Stimulated activated CD4-positive, alpha-beta T cell treated with anti-CD3 and anti-CD28 coated beads, Interleukin-2, amount 100 ng/mL, for 4 hours (primary cell): ENCODE results near the gene ULK4.
"Not testable (repeated sequence)": the region's sequence is repeated elsewhere in the genome, so short reads cannot be mapped to it uniquely, and the experiment has no call there.

Source experiments
- DNase-seq: peaks from one replicate; pipeline ENCODE4 v3.0.0-alpha.2; 2020; ENCODE audit warnings: low read depth

Gene ULK4

GRCh38 chr3:41688595-41689380, 273.1 kb downstream of the ULK4 start:
- DNase-seq, result no peak

DNA sequence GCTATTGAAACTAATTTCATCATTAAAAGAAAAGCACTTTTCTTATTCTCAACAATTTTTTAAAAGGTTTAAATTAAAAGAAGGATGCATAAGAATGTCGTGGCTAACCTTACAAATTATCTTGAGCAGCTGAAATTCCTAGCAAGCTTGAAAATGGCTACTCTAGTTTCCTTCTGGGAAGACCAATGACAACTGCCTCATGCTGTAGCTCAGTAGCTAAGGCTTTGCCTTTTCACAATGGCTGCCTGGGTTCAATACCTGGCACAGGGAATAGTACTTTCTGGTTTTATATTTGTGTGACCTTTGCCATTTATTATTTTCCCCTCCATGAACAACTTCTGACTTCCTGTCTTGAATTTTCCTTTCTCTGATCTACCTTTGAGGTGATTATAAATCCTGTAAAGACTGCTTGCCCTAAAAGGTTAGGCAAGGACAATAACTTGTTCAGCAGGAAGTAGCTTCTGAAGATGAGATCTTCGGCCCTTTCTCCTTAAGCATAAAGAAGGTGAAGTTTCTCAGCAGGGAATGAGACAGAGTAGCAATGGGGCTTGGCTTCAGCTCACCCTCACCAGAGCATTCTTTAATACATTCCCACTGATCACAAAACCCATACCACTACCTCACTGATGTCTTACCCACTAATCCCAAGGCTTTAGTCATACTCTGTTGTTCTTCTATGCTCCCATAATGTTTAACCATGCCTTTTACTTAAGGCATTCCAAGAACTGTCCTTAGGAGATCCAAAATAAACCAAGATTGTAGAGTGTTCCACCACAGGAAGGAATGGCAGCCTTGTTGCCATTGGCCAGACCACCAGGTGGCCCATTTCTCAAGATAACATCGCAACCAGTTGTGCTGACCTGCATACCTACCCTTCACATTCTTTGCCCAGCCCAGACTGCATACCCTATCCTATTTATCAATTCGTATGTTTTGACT, 276.8 kb downstream of the ULK4 start:
- no peak for DNase-seq

- DNase-seq, result no peak
Observed at GRCh38 chr3:41683666-41684350, 278.1 kb downstream of the ULK4 start.

DNA sequence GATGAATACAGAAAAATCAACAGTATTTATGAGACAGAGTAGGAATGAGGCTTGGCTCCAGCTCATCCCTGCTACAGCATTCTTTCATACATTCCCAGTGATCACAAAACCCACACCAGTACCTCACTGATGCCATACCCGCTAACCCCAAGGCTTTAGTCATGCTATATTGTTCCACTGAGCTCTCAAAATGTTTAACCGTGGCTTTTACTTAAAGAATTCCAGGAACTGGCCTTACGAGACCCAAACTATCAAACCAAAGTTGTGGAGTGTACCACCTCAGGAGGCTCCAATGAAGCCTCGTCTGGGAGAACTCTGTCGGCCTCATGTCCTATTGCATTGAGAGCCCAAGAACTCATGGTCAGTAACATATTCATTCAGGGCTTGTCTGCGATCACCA, 278.9 kb downstream of the ULK4 start:
- DNase-seq, result no peak

GRCh38 chr3:41682382-41682781, 279.5 kb downstream of the ULK4 start:
- no peak for DNase-seq

DNA sequence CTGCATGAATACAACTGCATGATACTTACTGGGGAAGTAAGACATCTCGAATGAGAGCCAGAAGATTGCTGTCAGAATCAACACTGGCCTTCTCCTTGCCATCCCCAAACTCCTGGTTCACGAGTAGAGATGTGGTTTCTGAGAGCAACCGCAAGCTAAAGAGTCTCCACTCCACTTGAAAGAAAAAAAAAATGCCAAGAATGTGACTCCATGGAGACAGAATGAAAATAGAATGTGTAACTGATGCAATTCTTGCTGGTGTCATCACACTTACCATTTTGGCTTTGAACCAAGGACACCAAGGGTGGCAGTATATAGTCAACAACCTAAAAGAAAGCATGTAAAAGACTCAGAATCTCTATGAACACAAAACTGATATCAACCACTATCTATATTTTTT, 280.4 kb downstream of the ULK4 start:
- no peak for DNase-seq

DNA sequence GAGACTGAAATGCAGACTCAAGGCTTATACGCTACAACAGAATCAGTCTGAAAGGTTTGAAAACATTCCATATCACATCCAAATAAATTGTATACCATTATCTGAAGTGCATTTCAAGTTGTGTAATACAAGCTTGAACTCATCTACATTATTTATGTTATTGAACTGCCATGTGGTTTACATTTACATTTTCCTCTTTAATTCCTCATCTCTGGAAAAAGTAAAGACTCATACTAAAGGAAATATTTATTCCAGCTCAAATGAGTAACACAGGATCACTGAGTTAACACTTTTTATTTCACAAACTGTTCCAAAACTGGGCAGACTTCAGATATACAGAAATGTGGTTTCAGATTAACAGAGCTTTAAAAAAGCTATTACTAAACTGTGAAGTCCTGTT, 282.5 kb downstream of the ULK4 start:
- DNase-seq, result no peak

DNA sequence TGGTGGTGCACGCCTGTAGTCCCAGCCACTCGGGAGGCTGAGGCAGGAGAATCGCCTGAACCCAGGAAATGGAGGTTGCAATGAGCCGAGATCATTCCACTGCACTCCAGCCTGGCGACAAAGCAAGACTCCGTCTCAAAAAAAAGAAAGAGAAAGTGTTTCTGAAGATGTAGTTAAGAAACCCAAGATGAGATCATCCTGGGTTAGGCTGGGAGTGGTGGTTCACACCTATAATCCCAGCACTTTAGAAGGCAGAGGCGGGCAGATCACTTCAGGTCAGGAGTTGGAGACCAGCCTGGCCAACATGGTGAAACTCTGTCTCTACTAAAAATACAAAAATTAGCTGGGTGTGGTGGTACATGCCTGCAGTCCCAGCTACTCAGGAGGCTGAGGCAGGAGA, 286.8 kb downstream of the ULK4 start:
- DNase-seq, result not testable (repeated sequence)

DNA sequence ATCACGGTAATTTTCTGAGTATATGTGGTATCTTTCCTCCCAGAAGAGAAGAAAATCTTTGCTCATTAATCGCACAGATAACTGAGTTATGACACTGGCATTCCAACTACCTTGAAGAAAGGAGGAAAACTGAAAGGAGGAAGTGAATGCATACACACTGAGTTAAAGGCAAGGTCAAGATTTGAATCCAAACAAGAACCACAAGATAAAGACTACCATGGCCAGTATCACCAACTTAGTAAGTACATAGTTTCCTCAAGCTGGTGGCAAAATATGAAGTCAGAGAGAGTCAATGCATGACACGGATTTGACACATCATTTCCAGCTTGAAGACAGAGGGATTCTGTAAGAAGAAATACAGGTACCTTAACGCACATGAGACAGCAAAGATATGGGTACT, 287.5 kb downstream of the ULK4 start:
- no peak for DNase-seq

DNA sequence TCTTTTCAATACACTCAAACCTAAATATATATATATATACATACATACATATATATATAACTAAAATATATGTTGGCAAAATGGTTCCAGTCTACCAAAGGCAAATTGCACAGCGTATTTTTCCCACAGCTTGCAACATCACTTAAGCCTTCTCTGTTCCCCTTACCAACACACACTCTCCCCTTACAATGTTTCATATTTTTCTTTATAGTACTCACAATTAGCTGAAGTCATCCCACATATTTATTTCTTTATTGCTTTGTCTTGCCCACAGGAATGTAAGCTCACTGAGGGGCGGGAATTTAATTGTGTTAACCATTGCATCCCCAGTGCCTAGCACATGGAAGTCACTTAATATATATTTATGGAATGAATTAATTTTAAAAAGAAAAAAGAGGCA, 288.3 kb downstream of the ULK4 start:
- DNase-seq, result no peak

GRCh38 chr3:41668379-41668778, 293.5 kb downstream of the ULK4 start:
- DNase-seq, result no peak

GRCh38 chr3:41662288-41662687, 299.6 kb downstream of the ULK4 start:
- DNase-seq, result no peak

GRCh38 chr3:41661796-41662195, 300.1 kb downstream of the ULK4 start:
- DNase-seq, result no peak

DNA sequence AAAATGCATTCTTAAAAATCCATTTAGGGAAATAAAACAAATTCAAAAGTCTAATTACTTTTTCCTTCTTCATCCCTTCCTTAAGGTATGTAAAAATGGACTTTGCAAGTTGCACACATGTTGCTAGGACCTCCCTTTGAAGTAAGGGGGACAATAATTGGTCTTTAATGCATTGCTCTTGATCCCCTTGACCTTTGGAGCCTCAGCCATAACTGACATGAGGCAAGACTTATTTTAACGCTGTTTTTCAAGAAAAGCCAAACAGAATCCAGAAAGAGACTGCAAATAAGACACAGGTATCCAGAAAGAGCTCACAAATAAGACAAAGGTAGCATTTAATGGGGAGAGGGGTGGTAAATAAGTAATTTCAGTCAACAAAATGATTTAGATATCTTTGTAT, 301.4 kb downstream of the ULK4 start:
- no peak for DNase-seq

- DNase-seq, result no peak
Observed at GRCh38 chr3:41653571-41654239, 308.2 kb downstream of the ULK4 start.

GRCh38 chr3:41652931-41653330, 309.0 kb downstream of the ULK4 start:
- no peak for DNase-seq

DNA sequence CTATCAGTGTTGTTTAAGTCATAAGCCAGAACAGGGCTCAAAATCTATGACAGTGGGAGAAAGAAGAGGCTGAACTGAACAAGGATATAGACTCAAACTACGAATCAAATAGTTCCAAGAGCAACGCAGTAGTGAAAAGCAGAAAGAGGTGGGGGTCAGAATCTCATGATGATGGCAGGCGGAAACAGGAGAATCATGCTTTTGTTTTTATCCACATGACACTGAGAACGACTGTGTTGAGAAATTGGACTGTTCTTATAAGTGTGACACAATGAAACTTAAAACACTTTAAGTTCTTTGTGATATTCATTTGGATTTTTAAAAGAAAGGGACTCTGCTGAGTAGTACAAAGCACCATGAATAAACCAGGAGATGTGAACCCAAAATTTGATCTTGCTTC, 309.4 kb downstream of the ULK4 start:
- no peak for DNase-seq

GRCh38 chr3:41651718-41652117, 310.2 kb downstream of the ULK4 start:
- no peak for DNase-seq

- no peak for DNase-seq
Observed at GRCh38 chr3:41650406-41650805, 311.5 kb downstream of the ULK4 start.

DNA sequence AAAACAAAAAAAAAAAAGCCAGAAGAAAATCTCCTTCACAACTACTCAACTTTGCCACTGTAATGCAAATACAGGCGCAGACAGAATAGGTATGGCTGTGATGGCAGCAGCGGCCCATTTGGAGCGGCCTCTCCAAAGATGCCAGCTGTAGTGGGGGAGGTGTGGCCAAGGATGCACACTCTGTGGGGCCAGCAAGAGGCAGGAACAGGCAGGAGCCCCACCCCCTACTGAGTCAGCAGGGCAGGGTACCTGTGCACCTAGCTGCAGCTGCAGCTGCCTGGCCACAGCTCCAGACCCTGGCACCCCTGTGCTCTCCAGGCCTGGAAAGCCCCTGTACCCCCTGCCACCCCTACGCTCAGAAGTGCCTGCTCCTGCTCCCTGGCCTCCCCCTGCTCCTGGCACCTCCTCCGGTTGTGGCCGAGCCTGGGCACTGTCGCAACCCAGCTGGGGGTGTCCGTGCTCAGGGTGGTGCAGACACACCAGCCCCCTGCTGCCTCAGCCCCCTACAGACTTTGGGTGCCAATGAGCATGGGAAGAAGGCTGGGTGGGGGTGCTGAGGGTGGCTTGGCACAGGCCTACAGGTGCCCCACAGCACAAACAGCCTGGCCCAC, 312.7 kb downstream of the ULK4 start:
- no peak for DNase-seq

- not testable (repeated sequence) for DNase-seq
Observed at GRCh38 chr3:41647730-41648129, 314.2 kb downstream of the ULK4 start.

DNA sequence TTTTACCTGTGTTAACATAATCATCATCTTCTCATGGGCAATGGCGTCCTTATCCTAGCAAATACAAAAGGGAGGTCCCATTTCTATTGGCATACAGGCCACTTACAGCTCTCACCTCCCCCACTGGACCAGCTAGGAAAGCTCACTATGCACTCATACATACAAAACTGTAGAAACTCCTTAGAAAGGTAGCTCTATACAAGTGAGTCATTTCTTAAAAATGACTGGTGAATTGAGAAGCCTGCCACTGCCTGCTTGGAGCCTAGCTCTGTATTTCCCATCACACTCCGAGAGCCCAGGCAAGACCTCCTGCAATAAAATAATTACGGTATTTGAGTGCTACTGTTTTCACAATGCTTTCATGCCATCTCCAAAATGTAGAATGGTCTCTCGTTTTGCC, 321.8 kb downstream of the ULK4 start:
- no peak for DNase-seq
